H1 (cell line): ENCODE results near the gene AKAP7. TPM values are rescaled to one million over a fixed set of nuclear protein-coding genes. Genes with fewer than 3 reads are reported as not detected.

Experiments
- SIX5 ChIP-seq: IDR thresholded peaks from 2 replicates; pipeline ENCODE4 v1.6.1; 2011; ENCODE audit warnings: mild to moderate bottlenecking, low read depth, low read length
- polyA plus RNA-seq, 7 experiments: library from polyadenylated mRNA; depleted of rRNA in 3 of 7; stranded (reverse) in 5 of 7; unstranded in 2 of 7; fragments of >200 nt in 5 of 7; fragments of 200-250 nt in 2 of 7; gene quantifications; 1 replicate in 5 of 7; 2 replicates in 1 of 7; 4 replicates in 1 of 7; pipeline versions ENCODE4 v1.2.1 to v1.2.3, GENCODE V29; 2011 to 2013; ENCODE audit warnings: missing spikeins in 2 of 7, mixed read lengths in 2 of 7
- total RNA-seq: library from RNA; stranded (reverse); fragmentation: NEBNext Ultra II Directional; extraction: Animal tissue kit (Norgen Biotek cat#: 25700); gene quantifications from 2 replicates; pipeline ENCODE4 v1.2.1, GENCODE V29; 2021
- TF ChIP-seq, protein P1 (sequence below): fragments of 300-600 bp; sonication (generic); IDR thresholded peaks from 2 replicates; pipeline ENCODE4 v1.7.1; 2012; ENCODE audit warnings: low read length, moderate library complexity, mild to moderate bottlenecking, inconsistent platforms; ENCODE audit not compliant: insufficient replicate concordance
- TF ChIP-seq, protein P2 (sequence below): IDR thresholded peaks from 2 replicates; pipeline ENCODE4 v1.6.1; 2011; ENCODE audit warnings: low read length, improper control_type of control experiment
- TF ChIP-seq, protein P3 (sequence below): IDR thresholded peaks from 2 replicates; pipeline ENCODE4 v1.6.1; 2012; ENCODE audit warnings: inconsistent platforms

AKAP7 gene
- total and polyA plus RNA-seq, 2 of the 8 experiments (the other 6 are each of a cell fraction or from before 2014, with no cell fraction given): 4.7 to 16.9 TPM

DNA sequence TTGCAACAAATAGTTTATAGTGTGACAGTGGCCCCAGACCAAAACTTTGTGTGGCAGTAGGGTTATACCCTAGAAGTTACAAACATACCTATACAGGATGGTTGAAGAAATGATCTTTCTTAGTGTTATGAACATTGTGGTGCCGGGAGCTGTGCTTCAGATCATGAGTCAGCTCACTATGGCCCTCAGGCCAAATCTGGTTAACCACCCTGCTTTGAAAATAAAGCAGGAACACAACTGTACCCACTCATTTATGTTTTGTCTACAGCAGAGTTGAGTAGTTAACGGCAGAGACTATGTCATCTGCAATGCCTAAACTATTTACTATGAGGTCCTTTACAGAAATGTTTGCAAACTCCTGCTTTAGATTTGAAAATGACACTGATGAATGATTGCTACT lies 24.3 kb downstream of the AKAP7 start (continued):
- TF ChIP-seq, protein P1, sequence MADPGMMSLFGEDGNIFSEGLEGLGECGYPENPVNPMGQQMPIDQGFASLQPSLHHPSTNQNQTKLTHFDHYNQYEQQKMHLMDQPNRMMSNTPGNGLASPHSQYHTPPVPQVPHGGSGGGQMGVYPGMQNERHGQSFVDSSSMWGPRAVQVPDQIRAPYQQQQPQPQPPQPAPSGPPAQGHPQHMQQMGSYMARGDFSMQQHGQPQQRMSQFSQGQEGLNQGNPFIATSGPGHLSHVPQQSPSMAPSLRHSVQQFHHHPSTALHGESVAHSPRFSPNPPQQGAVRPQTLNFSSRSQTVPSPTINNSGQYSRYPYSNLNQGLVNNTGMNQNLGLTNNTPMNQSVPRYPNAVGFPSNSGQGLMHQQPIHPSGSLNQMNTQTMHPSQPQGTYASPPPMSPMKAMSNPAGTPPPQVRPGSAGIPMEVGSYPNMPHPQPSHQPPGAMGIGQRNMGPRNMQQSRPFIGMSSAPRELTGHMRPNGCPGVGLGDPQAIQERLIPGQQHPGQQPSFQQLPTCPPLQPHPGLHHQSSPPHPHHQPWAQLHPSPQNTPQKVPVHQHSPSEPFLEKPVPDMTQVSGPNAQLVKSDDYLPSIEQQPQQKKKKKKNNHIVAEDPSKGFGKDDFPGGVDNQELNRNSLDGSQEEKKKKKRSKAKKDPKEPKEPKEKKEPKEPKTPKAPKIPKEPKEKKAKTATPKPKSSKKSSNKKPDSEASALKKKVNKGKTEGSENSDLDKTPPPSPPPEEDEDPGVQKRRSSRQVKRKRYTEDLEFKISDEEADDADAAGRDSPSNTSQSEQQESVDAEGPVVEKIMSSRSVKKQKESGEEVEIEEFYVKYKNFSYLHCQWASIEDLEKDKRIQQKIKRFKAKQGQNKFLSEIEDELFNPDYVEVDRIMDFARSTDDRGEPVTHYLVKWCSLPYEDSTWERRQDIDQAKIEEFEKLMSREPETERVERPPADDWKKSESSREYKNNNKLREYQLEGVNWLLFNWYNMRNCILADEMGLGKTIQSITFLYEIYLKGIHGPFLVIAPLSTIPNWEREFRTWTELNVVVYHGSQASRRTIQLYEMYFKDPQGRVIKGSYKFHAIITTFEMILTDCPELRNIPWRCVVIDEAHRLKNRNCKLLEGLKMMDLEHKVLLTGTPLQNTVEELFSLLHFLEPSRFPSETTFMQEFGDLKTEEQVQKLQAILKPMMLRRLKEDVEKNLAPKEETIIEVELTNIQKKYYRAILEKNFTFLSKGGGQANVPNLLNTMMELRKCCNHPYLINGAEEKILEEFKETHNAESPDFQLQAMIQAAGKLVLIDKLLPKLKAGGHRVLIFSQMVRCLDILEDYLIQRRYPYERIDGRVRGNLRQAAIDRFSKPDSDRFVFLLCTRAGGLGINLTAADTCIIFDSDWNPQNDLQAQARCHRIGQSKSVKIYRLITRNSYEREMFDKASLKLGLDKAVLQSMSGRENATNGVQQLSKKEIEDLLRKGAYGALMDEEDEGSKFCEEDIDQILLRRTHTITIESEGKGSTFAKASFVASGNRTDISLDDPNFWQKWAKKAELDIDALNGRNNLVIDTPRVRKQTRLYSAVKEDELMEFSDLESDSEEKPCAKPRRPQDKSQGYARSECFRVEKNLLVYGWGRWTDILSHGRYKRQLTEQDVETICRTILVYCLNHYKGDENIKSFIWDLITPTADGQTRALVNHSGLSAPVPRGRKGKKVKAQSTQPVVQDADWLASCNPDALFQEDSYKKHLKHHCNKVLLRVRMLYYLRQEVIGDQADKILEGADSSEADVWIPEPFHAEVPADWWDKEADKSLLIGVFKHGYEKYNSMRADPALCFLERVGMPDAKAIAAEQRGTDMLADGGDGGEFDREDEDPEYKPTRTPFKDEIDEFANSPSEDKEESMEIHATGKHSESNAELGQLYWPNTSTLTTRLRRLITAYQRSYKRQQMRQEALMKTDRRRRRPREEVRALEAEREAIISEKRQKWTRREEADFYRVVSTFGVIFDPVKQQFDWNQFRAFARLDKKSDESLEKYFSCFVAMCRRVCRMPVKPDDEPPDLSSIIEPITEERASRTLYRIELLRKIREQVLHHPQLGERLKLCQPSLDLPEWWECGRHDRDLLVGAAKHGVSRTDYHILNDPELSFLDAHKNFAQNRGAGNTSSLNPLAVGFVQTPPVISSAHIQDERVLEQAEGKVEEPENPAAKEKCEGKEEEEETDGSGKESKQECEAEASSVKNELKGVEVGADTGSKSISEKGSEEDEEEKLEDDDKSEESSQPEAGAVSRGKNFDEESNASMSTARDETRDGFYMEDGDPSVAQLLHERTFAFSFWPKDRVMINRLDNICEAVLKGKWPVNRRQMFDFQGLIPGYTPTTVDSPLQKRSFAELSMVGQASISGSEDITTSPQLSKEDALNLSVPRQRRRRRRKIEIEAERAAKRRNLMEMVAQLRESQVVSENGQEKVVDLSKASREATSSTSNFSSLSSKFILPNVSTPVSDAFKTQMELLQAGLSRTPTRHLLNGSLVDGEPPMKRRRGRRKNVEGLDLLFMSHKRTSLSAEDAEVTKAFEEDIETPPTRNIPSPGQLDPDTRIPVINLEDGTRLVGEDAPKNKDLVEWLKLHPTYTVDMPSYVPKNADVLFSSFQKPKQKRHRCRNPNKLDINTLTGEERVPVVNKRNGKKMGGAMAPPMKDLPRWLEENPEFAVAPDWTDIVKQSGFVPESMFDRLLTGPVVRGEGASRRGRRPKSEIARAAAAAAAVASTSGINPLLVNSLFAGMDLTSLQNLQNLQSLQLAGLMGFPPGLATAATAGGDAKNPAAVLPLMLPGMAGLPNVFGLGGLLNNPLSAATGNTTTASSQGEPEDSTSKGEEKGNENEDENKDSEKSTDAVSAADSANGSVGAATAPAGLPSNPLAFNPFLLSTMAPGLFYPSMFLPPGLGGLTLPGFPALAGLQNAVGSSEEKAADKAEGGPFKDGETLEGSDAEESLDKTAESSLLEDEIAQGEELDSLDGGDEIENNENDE: no peak
- TF ChIP-seq, protein P2, sequence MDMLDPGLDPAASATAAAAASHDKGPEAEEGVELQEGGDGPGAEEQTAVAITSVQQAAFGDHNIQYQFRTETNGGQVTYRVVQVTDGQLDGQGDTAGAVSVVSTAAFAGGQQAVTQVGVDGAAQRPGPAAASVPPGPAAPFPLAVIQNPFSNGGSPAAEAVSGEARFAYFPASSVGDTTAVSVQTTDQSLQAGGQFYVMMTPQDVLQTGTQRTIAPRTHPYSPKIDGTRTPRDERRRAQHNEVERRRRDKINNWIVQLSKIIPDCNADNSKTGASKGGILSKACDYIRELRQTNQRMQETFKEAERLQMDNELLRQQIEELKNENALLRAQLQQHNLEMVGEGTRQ: no peak
- no peak for TF ChIP-seq SIX5
- TF ChIP-seq, protein P3, sequence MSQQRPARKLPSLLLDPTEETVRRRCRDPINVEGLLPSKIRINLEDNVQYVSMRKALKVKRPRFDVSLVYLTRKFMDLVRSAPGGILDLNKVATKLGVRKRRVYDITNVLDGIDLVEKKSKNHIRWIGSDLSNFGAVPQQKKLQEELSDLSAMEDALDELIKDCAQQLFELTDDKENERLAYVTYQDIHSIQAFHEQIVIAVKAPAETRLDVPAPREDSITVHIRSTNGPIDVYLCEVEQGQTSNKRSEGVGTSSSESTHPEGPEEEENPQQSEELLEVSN: no peak
